HepG2 (cell line): ENCODE data around the gene SCN8A. TPM values are rescaled to one million over a fixed set of nuclear protein-coding genes. Genes with fewer than 3 reads are reported as not detected.

ENCODE experiments used
- GTF3A ChIP-seq: sonication (generic); formaldehyde crosslinking; conservative IDR thresholded peaks from 2 replicates; pipeline ENCODE4 v1.4.0; 2020; ENCODE audit warnings: mild to moderate bottlenecking, missing genetic modification reagents
- KAT2B ChIP-seq: fragments of 150-350 bp; IDR thresholded peaks from 2 replicates; pipeline ENCODE4 v1.6.1; 2014; ENCODE audit warnings: low read depth, low read length, borderline replicate concordance
- NBN ChIP-seq: fragments of 450-650 bp; conservative IDR thresholded peaks from 2 replicates; pipeline ENCODE4 v1.6.1; 2017
- NKX3-1 ChIP-seq: sonication (generic); formaldehyde crosslinking; IDR thresholded peaks from 2 replicates; pipeline ENCODE4 v1.5.0; 2020; ENCODE audit warnings: missing genetic modification reagents
- PLRG1 ChIP-seq: fragments of 450-650 bp; conservative IDR thresholded peaks from 2 replicates; pipeline ENCODE4 v1.6.1; 2016
- RELA ChIP-seq: sonication (generic); formaldehyde crosslinking; IDR thresholded peaks from 2 replicates; pipeline ENCODE4 v1.4.0; 2020; ENCODE audit warnings: missing genetic modification reagents
- TARDBP ChIP-seq: sonication (generic); formaldehyde crosslinking; IDR thresholded peaks from 2 replicates; pipeline ENCODE4 v1.8.0; 2022; ENCODE audit warnings: mild to moderate bottlenecking, missing genetic modification reagents
- TBX2 ChIP-seq: sonication (generic); formaldehyde crosslinking; IDR thresholded peaks from 2 replicates; pipeline ENCODE4 v1.5.0; 2020; ENCODE audit warnings: missing genetic modification reagents, mild to moderate bottlenecking, borderline replicate concordance
- ZBTB38 ChIP-seq: sonication (generic); formaldehyde crosslinking; IDR thresholded peaks from 2 replicates; pipeline ENCODE4 v1.5.1; 2020; ENCODE audit warnings: mild to moderate bottlenecking, missing genetic modification reagents
- ZFP36L1 ChIP-seq: sonication (generic); formaldehyde crosslinking; IDR thresholded peaks from 2 replicates; pipeline ENCODE4 v1.8.0; 2022; ENCODE audit warnings: mild to moderate bottlenecking, missing genetic modification reagents, moderate library complexity
- ZFP37 ChIP-seq: sonication (generic); formaldehyde crosslinking; IDR thresholded peaks from 2 replicates; pipeline ENCODE4 v1.4.0; 2020; ENCODE audit warnings: missing genetic modification reagents, borderline replicate concordance
- ZNF138 ChIP-seq: sonication (generic); formaldehyde crosslinking; IDR thresholded peaks from 2 replicates; pipeline ENCODE4 v1.5.0; 2020; ENCODE audit warnings: mild to moderate bottlenecking, low read depth, missing genetic modification reagents
- ZNF343 ChIP-seq: sonication (generic); formaldehyde crosslinking; IDR thresholded peaks from 2 replicates; pipeline ENCODE4 v1.4.0; 2020; ENCODE audit warnings: mild to moderate bottlenecking, missing genetic modification reagents
- ZNF547 ChIP-seq: sonication (generic); formaldehyde crosslinking; IDR thresholded peaks from 2 replicates; pipeline ENCODE4 v1.5.1; 2020; ENCODE audit warnings: mild to moderate bottlenecking, missing genetic modification reagents
- polyA plus RNA-seq, 8 experiments: library from polyadenylated mRNA; depleted of rRNA in 3 of 8; stranded (reverse) in 7 of 8; unstranded in 1 of 8; fragments of >200 nt; fragmentation: Illumina TruSeq in 4 of 8; extraction: Trizol in 4 of 8; gene quantifications; 2 replicates each; pipeline versions ENCODE4 v1.2.1 to v1.2.3, GENCODE V29; 2011 to 2016; ENCODE audit warnings: low read depth in 4 of 8, missing spikeins in 1 of 8, mixed read lengths in 1 of 8; ENCODE audit not compliant: insufficient read depth in 1 of 8
- total RNA-seq, 5 experiments: library from RNA; depleted of rRNA; stranded (reverse); fragments of >200 nt; fragmentation: Illumina TruSeq; extraction: Trizol; gene quantifications; 2 replicates each; pipeline ENCODE4 v1.2.3, GENCODE V29; 2016; ENCODE audit warnings: low read depth in 1 of 5
- TF ChIP-seq, protein P1 (sequence below): sonication (generic); formaldehyde crosslinking; IDR thresholded peaks from 2 replicates; pipeline ENCODE4 v1.5.0; 2020; ENCODE audit warnings: mild to moderate bottlenecking, missing genetic modification reagents, moderate library complexity
- TF ChIP-seq, protein P2 (sequence below): sonication (generic); formaldehyde crosslinking; IDR thresholded peaks from 2 replicates; pipeline ENCODE4 v1.4.0; 2020; ENCODE audit warnings: missing genetic modification reagents
- TF ChIP-seq, protein P3 (sequence below): sonication (generic); formaldehyde crosslinking; IDR thresholded peaks from 2 replicates; pipeline ENCODE4 v1.5.0; 2020; ENCODE audit warnings: mild to moderate bottlenecking, missing genetic modification reagents
- TF ChIP-seq, protein P4 (sequence below): sonication (generic); formaldehyde crosslinking; IDR thresholded peaks from 2 replicates; pipeline ENCODE4 v1.4.0; 2020; ENCODE audit warnings: low read depth, missing genetic modification reagents

SCN8A gene
- total and polyA plus RNA-seq, 2 of the 13 experiments (the other 11 are each of a cell fraction or from before 2014, with no cell fraction given), result 0.57 to 1.4 TPM

DNA sequence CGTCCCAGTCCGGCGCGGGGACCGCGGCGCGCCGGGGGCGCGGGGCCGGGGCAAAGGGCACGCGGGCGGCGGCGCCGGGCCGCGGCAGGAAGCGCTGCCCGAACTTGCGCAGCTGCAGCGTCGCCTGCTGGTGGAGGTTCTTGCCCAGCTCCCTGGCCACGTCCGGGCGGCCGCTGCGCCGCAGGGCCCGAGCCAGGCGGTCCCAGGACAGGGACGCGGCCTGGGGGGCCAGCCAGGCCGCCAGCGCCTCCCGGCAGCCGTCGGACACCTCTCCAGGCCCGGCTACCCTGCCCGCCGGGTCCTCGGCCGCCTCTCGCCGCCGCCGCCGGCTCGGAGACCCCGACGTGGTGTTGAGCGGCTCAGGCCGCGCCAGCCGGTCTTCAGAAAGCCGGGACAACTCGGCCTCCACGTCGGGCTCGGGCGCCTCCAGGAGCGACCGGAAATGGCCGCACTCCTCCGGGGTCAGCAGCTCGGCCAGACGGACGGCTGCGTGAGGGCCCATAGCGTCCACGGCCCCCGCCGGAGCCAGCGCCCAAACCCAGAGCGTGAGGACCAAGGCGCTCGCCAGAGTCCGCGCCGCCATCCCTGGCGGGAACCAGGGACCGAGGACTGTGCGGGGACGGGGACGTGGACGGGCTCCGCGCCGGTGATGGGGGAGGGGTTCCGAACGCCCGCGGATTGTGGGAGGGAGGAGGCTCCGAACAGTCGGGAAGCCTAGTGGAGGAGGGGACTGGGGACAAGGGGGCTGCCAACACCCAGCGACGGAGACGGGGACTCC, 223.5 kb downstream of the SCN8A start (continued):
- TF ChIP-seq, protein P1, sequence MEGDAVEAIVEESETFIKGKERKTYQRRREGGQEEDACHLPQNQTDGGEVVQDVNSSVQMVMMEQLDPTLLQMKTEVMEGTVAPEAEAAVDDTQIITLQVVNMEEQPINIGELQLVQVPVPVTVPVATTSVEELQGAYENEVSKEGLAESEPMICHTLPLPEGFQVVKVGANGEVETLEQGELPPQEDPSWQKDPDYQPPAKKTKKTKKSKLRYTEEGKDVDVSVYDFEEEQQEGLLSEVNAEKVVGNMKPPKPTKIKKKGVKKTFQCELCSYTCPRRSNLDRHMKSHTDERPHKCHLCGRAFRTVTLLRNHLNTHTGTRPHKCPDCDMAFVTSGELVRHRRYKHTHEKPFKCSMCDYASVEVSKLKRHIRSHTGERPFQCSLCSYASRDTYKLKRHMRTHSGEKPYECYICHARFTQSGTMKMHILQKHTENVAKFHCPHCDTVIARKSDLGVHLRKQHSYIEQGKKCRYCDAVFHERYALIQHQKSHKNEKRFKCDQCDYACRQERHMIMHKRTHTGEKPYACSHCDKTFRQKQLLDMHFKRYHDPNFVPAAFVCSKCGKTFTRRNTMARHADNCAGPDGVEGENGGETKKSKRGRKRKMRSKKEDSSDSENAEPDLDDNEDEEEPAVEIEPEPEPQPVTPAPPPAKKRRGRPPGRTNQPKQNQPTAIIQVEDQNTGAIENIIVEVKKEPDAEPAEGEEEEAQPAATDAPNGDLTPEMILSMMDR (CRISPR knock-in tag), result peak; percentile 76
- TF ChIP-seq KAT2B (no peak), ZFP36L1 (CRISPR knock-in tag) (no peak), RELA (CRISPR knock-in tag) (no peak), PLRG1 (no peak), ZFP37 (no peak), ZNF138 (no peak), ZNF343 (CRISPR knock-in tag) (no peak), NKX3-1 (CRISPR knock-in tag) (no peak), GTF3A (no peak), ZBTB38 (CRISPR knock-in tag) (0 out of 2 replicates have a peak, but pooled peaks have one; percentile 33), NBN (no peak), TARDBP (CRISPR knock-in tag) (no peak), ZNF547 (CRISPR knock-in tag) (no peak; the same call in 1 of the 2 replicates), TBX2 (no peak; the same call in 1 of the 2 replicates)
- TF ChIP-seq, protein P2, sequence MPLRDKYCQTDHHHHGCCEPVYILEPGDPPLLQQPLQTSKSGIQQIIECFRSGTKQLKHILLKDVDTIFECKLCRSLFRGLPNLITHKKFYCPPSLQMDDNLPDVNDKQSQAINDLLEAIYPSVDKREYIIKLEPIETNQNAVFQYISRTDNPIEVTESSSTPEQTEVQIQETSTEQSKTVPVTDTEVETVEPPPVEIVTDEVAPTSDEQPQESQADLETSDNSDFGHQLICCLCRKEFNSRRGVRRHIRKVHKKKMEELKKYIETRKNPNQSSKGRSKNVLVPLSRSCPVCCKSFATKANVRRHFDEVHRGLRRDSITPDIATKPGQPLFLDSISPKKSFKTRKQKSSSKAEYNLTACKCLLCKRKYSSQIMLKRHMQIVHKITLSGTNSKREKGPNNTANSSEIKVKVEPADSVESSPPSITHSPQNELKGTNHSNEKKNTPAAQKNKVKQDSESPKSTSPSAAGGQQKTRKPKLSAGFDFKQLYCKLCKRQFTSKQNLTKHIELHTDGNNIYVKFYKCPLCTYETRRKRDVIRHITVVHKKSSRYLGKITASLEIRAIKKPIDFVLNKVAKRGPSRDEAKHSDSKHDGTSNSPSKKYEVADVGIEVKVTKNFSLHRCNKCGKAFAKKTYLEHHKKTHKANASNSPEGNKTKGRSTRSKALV (CRISPR knock-in tag), result no peak
- TF ChIP-seq, protein P3, sequence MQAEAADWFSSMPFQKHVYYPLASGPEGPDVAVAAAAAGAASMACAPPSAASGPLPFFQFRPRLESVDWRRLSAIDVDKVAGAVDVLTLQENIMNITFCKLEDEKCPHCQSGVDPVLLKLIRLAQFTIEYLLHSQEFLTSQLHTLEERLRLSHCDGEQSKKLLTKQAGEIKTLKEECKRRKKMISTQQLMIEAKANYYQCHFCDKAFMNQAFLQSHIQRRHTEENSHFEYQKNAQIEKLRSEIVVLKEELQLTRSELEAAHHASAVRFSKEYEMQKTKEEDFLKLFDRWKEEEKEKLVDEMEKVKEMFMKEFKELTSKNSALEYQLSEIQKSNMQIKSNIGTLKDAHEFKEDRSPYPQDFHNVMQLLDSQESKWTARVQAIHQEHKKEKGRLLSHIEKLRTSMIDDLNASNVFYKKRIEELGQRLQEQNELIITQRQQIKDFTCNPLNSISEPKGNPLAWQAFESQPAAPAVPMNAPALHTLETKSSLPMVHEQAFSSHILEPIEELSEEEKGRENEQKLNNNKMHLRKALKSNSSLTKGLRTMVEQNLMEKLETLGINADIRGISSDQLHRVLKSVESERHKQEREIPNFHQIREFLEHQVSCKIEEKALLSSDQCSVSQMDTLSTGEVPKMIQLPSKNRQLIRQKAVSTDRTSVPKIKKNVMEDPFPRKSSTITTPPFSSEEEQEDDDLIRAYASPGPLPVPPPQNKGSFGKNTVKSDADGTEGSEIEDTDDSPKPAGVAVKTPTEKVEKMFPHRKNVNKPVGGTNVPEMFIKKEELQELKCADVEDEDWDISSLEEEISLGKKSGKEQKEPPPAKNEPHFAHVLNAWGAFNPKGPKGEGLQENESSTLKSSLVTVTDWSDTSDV (CRISPR knock-in tag), result no peak
- TF ChIP-seq, protein P4, sequence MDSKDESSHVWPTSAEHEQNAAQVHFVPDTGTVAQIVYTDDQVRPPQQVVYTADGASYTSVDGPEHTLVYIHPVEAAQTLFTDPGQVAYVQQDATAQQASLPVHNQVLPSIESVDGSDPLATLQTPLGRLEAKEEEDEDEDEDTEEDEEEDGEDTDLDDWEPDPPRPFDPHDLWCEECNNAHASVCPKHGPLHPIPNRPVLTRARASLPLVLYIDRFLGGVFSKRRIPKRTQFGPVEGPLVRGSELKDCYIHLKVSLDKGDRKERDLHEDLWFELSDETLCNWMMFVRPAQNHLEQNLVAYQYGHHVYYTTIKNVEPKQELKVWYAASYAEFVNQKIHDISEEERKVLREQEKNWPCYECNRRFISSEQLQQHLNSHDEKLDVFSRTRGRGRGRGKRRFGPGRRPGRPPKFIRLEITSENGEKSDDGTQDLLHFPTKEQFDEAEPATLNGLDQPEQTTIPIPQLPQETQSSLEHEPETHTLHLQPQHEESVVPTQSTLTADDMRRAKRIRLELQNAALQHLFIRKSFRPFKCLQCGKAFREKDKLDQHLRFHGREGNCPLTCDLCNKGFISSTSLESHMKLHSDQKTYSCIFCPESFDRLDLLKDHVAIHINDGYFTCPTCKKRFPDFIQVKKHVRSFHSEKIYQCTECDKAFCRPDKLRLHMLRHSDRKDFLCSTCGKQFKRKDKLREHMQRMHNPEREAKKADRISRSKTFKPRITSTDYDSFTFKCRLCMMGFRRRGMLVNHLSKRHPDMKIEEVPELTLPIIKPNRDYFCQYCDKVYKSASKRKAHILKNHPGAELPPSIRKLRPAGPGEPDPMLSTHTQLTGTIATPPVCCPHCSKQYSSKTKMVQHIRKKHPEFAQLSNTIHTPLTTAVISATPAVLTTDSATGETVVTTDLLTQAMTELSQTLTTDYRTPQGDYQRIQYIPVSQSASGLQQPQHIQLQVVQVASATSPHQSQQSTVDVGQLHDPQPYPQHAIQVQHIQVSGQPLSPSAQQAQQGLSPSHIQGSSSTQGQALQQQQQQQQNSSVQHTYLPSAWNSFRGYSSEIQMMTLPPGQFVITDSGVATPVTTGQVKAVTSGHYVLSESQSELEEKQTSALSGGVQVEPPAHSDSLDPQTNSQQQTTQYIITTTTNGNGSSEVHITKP, result no peak
